NCI-H187 treated with DMSO at 0.1 percent for 48 hours (cell line): ENCODE data around the gene CXCR3.
"Not testable (repeated sequence)": the region's sequence is repeated elsewhere in the genome, so short reads cannot be mapped to it uniquely, and the experiment has no call there.

Experiments
- DNase-seq: peaks from one replicate; lab custom pipeline; 2025; lab: John Stamatoyannopoulos, UW

CXCR3 gene

DNA sequence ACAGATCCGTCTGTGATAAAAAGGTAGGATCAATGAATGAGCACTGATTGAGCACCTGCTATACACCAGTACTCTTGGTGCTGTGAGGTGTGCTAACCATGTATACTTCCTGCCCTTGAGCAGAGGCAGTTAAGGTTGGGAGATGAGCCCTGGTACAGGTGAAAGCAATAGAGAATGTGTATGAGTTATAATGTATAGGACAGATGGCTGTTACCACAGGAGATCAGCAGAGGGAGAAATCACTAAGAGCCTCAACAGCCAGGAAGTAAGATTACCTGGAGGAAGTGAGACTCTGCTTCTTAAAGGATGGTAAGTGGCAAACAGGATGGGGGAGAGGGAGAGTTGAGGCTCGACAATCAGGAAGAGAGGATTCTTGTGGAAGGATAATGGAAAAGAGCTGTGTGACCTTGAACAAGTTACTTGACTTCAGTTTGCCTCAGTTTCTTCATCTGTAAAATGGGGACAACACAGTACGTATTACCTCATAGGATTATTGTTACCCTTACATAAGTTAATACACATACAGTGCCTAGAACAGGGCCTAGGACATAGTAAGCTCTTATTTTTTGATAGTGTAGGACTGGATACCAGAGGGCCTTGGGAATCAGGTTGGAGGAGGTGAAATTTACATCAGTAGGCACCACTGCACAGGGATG is 9.1 kb downstream of the CXCR3 start:
- DNase-seq = no peak

DNA sequence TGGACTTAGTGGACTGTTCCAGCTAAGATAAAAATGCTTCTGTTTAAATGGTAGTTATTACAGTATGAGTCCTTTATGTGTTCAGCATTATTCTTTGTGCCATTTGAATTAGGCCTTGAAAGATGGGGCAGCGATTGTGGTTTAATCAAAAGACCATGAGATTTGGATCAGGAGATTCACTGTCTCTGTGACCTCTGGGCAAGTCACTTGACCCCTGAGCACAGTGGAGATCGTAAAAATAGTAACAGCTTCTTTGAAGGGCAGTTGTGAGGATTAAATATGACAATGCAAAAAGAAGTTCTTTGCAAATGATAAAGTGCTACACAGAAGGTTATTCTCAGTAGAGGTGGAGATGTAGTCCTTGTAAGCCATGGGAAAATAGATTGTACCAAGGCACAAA is 10.8 kb downstream of the CXCR3 start:
- no peak for DNase-seq

DNA sequence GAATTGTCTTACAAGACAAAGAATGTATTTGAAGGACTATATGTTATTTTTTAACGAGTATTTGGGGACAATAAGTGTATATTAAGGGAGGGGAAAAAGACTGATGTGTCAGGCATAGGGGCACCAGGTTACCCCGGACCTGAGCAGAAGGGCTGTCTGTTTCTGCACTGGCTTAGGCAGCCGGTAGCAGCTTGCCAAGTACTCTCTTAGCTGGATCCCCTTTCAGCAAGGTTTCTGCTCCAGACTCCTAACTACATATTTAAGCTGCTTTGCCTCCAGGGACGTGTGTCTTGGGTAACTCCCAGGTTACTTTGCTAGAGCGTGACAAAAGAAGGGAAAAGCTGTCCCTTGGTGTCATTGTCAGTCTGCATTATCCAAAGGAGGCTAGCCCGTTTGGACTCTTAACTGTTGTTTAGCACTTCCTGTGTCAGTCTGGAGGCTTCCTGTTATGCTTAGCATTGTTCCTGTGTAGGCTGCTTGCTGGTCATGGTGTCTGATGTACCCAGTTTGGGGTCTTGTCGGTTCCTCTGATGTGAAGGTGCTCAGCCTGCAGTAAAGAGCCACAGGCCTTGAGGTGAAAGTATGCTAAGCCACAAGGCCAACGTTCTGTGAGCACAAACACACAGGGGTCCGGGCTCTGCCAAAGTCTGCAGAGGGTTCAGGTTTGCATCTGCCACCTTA is 11.6 kb downstream of the CXCR3 start:
- DNase-seq = no peak

- no peak for DNase-seq
These were observed 13.3 kb downstream of the CXCR3 start for GRCh38 chrX:71604796-71605568.

- DNase-seq = no peak
These were observed 14.2 kb downstream of the CXCR3 start for GRCh38 chrX:71604141-71604540.

DNA sequence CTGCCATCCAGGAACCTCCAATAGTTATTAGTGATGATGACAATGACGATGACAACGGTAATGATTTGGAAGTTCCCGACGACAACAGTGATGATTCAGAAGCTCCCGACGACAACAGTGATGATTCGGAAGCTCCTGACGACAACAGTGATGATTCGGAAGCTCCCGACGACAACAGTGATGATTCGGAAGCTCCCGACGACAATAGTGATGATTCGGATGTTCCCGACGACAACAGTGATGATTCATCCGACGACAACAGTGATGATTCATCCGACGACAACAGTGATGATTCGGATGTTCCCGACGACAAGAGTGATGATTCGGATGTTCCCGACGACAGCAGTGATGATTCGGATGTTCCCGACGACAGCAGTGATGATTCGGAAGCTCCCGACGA is 14.7 kb downstream of the CXCR3 start:
- DNase-seq = no peak

- DNase-seq = no peak
These were observed 18.3 kb downstream of the CXCR3 start for GRCh38 chrX:71599965-71600364.

GRCh38 chrX:71593210-71593609 is 25.1 kb downstream of the CXCR3 start:
- DNase-seq = not testable (repeated sequence)

DNA sequence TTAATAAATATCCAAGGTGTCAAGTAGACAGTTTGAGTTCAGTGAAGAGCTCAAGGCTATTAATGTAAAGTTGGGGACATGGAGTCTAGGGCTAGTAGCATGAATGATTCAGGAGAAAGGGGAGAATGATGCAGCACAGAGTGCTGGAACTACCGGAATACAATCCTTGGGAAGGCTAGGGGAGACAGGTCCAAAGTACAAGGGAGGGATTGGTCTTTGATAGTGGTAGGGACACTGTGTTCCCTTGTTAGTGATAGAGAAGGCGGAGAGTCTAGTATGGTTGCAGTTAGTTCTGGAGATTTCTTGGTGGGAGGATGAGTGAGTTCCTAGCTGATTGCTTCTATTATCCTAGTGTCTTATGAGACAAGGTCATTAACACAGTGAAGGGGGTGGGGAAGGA is 31.4 kb downstream of the CXCR3 start:
- no peak for DNase-seq

GRCh38 chrX:71581210-71581609 is 37.1 kb downstream of the CXCR3 start:
- DNase-seq = no peak

DNA sequence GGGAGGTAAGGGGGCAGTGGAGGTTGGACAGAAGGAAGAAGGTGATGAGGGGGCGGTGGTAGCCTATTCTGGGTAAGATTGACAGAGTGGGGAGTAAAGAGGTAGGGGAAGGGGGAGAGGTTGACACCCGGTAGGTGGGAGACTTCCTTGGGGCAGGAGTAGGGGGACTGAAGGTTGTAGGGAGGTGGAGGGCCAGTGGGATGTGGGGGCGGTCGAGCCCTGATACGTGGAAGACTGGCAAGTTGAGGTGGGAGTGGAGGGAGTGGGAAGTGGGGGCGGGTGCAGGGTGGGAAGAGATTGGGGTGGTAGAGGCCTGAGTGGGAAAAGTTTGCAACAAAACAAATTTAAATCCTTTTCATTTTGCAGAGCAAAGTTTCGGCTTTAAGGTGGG is 38.3 kb downstream of the CXCR3 start:
- no peak for DNase-seq

GRCh38 chrX:71579136-71579989 is 38.9 kb downstream of the CXCR3 start:
- DNase-seq = no peak

DNA sequence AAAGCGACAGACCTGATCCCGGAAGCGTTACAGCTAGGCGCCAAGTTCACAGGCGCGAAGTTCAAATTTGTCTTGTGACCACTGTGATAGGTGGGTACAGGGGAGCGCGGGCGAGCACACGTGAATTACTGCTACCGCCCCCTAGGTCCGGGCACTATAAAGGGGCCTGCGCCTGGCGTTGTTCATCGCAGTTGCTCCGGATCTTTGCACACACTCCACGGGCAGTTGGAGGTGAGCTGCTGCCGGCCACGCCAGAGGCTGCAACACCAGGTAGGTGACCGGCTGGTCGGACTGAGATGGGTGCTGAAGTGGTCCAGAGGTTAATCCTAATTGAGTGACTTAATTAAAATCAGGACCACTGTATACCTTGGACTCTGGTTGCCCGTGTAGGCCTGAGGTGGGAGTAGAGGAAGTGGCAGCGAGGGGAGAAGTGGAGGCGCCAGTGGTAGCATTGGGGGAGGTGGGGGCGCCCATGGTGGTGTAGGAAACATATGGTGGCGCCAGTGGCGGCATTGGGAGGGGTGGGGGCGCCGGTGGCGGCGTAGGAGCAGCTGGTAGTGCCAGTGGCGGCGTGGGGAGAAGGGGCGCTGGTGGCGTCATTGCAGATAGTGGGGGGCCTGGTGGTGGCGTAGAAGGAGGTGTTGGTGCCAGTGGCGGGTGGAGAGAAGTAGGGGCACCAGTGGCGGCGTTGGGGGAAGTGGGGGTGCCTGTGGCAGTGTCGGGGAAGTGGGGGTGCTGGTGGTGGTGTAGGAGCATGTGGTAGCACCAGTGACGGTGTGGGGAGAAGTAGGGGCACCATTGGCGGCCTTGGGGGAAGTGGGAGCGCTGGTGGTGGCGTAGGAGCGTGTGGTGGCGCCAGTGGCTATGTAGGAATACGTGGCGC is 39.8 kb downstream of the CXCR3 start, which contains the start of gene GCNA:
GCNA (plus strand) TSS at position 185 of the 883 bp plus-strand sequence. CDS start 2,385 bp downstream, outside the sequence.
- DNase-seq = no peak

DNA sequence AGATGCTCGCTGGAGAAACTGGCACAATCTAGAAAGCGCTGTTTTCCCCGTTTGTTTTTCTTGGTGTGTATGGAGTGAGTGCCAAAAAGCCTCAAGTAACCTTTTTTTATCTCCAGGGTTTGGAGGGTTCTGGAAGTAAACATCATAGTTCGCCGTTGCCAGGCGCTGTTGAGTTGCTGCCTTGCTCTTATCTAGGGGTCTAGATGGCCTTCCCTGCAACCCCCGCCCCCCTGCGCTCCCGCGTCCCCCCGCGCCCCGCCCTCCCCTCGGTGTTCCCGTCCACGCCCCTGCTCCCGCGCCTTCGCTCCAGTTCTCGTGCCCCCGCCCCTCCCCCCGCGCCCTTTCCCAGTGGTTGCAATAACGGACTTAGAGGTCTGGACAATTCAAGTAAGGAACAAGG is 40.6 kb downstream of the CXCR3 start:
- no peak for DNase-seq

DNA sequence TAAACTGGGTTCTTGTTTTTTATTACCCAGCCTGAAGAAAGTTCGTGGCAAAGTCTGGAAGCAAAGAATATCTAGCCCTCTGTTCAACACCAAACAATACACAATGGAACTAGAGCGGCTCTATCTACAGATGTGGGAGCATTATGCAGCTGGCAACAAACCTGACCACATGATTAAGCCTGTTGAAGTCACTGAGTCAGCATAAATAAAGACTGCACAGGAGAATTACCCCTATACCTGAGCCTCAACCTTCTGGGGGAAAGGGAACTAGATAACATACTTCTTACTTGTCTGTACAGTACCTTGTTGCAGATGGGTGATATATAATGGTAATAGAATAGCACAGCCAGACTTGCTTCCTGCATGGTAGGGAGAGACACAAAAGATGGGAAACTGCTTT is 44.7 kb downstream of the CXCR3 start:
- no peak for DNase-seq

DNA sequence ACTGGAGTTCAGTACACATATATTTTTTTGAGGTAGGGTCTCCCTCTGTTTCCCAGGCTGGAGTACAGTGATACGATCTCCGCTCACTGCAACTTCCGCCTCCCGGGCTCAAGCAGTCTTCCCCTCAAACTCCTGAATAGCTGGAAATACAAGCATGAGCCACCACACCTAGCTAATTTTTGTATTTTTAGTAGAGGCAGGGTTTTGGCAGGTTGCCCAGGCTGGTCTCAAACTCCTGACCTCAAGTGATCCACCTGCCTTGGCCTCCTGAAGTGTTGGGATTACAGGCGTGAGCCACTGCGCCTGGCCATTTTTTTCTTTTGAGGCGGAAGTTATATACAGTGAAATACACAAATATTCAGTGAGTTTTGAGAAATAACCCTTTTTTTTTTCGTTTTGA is 46.9 kb downstream of the CXCR3 start:
- not testable (repeated sequence) for DNase-seq
